CD14-positive monocyte (primary cell): ENCODE results near the gene FGD6. TPM values are rescaled to one million over a fixed set of nuclear protein-coding genes. Genes with fewer than 3 reads are reported as not detected.

Experiments used
- DNase-seq, 3 donors: peaks; one replicate each; pipeline ENCODE4 v3.0.0-alpha.2; 2011 to 2022
- H2AFZ ChIP-seq: 2 replicates; pipeline ENCODE4 v1.6.0; 2012; ENCODE audit warnings: mild to moderate bottlenecking, low read depth, low read length, inconsistent platforms; ENCODE audit not compliant: insufficient read depth, poor library complexity, severe bottlenecking
- H3K27ac ChIP-seq, 2 donors: 1 replicate in 1 of 2; 2 replicates in 1 of 2; pipeline ENCODE4 v1.5.1; 2012 to 2013; ENCODE audit warnings: low read length in 2 of 2, control low read depth in 1 of 2, inconsistent platforms in 1 of 2, low read depth in 1 of 2, mild to moderate bottlenecking in 1 of 2
- H3K27me3 ChIP-seq, 2 donors: one replicate each; pipeline versions ENCODE4 v1.6.0 to v1.6.1; 2011 to 2013; ENCODE audit warnings: low read length in 2 of 2; ENCODE audit not compliant: control insufficient read depth in 2 of 2, insufficient read depth in 2 of 2
- H3K36me3 ChIP-seq, 2 donors: replicated peaks in 1 of 2; 1 replicate in 1 of 2; 2 replicates in 1 of 2; pipeline versions ENCODE4 v1.5.1 to v1.6.1; 2012 to 2013; ENCODE audit warnings: low read length in 2 of 2, control low read depth in 1 of 2, inconsistent platforms in 1 of 2, mild to moderate bottlenecking in 1 of 2; ENCODE audit not compliant: insufficient read depth in 2 of 2, control insufficient read depth in 1 of 2
- H3K4me1 ChIP-seq, 2 donors: 1 replicate in 1 of 2; 2 replicates in 1 of 2; pipeline versions ENCODE4 v1.5.1 to v1.6.1; 2012 to 2013; ENCODE audit warnings: low read length in 2 of 2, control low read depth in 1 of 2, inconsistent platforms in 1 of 2, mild to moderate bottlenecking in 1 of 2, moderate library complexity in 1 of 2; ENCODE audit not compliant: insufficient read depth in 2 of 2, control insufficient read depth in 1 of 2
- H3K4me2 ChIP-seq: replicated peaks from 2 replicates; pipeline ENCODE3; 2012; ENCODE audit warnings: low read length, moderate library complexity, mild to moderate bottlenecking; ENCODE audit not compliant: poor library complexity, severe bottlenecking; ENCODE audit errors: extremely low read depth
- H3K4me3 ChIP-seq, 3 experiments: fragments of 200-600 bp in 1 of 3; sonication (generic) in 1 of 3; replicated peaks in 1 of 3; 1 replicate in 2 of 3; 2 replicates in 1 of 3; pipeline ENCODE4 v1.5.1; 2011 to 2013; ENCODE audit warnings: low read length in 3 of 3, mild to moderate bottlenecking in 3 of 3, control low read depth in 2 of 3, low read depth in 2 of 3, inconsistent platforms in 1 of 3, moderate library complexity in 1 of 3
- H3K79me2 ChIP-seq: 2 replicates; pipeline ENCODE4 v1.6.0; 2012; ENCODE audit warnings: mild to moderate bottlenecking, control low read depth, inconsistent platforms, low read length, moderate library complexity; ENCODE audit not compliant: insufficient read depth
- H3K9ac ChIP-seq: 2 replicates; pipeline ENCODE4 v1.6.0; 2017; ENCODE audit warnings: low read length, mild to moderate bottlenecking; ENCODE audit not compliant: insufficient read depth, poor library complexity, severe bottlenecking
- H3K9me3 ChIP-seq, 2 donors: replicated peaks in 1 of 2; 1 replicate in 1 of 2; 2 replicates in 1 of 2; pipeline versions ENCODE4 v1.5.1 to v1.6.1; 2012 to 2013; ENCODE audit warnings: low read length in 2 of 2, control low read depth in 1 of 2; ENCODE audit not compliant: control insufficient read depth in 1 of 2, insufficient read depth in 1 of 2
- H4K20me1 ChIP-seq: 2 replicates; pipeline ENCODE4 v1.6.0; 2012; ENCODE audit warnings: mild to moderate bottlenecking, low read length, control low read depth, moderate library complexity; ENCODE audit not compliant: insufficient read depth
- H3K27ac Mint-ChIP-seq, 7 donors: one replicate each; pipeline ENCODE4 v1.8.0; 2020; ENCODE audit warnings: mild to moderate bottlenecking in 7 of 7, mixed read lengths in 7 of 7, moderate library complexity in 6 of 7, inconsistent platforms in 2 of 7
- H3K27me3 Mint-ChIP-seq, 3 donors: one replicate each; pipeline ENCODE4 v1.8.0; 2021 to 2022; ENCODE audit warnings: low read depth in 3 of 3, mild to moderate bottlenecking in 3 of 3, mixed read lengths in 3 of 3, moderate library complexity in 3 of 3, inconsistent platforms in 1 of 3
- H3K36me3 Mint-ChIP-seq, 2 donors: one replicate each; pipeline ENCODE4 v1.8.0; 2020; ENCODE audit warnings: mixed read lengths in 2 of 2, inconsistent platforms in 1 of 2, mild to moderate bottlenecking in 1 of 2
- H3K4me1 Mint-ChIP-seq: one replicate; pipeline ENCODE4 v1.8.0; 2020; ENCODE audit warnings: mild to moderate bottlenecking, mixed read lengths
- H3K4me3 Mint-ChIP-seq, 2 donors: one replicate each; pipeline ENCODE4 v1.8.0; 2020; ENCODE audit warnings: mild to moderate bottlenecking in 2 of 2, mixed read lengths in 2 of 2, moderate library complexity in 1 of 2
- H3K9me3 Mint-ChIP-seq, 7 donors: one replicate each; pipeline ENCODE4 v1.8.0; 2020 to 2022; ENCODE audit warnings: mixed read lengths in 7 of 7, mild to moderate bottlenecking in 6 of 7, moderate library complexity in 6 of 7, inconsistent platforms in 2 of 7
- CTCF ChIP-seq: fragments of 200-600 bp; IDR thresholded peaks from one replicate; pipeline ENCODE4 v1.8.0; 2022; ENCODE audit warnings: antibody characterized with exemption, mild to moderate bottlenecking
- whole genome bisulfite sequencing: methylation state at CpG from one replicate; pipeline ENCODE4 v1.1.5; 2013; ENCODE audit warnings: missing lambda C conversion rate; ENCODE audit not compliant: insufficient coverage; 5-methylcytosine and 5-hydroxymethylcytosine counted together
- intact Hi-C, 2 donors: fragments of 100-400 bp; cut with micrococcal nuclease; formaldehyde crosslinking; loops; one replicate each; pipeline versions ENCODE4 v1.15.0 to v1.15.1; 2023
- polyA plus RNA-seq, 3 donors: library from polyadenylated mRNA; depleted of rRNA in 1 of 3; unstranded in 2 of 3; stranded (reverse) in 1 of 3; fragments of 300-500 nt in 2 of 3; fragments of >200 nt in 1 of 3; fragmentation: Illumina TruSeq in 2 of 3; gene quantifications; 1 replicate in 2 of 3; 2 replicates in 1 of 3; pipeline ENCODE4 v1.2.3, GENCODE V29; 2012 to 2021

Gene FGD6
- polyA plus RNA-seq, 3 donors: 4.0 to 8.1 (median 5.3) TPM

- Histone ChIP-seq H3K4me2 (no peak overlapping the region), H4K20me1 (peaks cover 27% of the 10 kb centered on the region), H3K9ac (no peak overlapping the region), H3K4me1 (peaks cover 21 to 53% of the 10 kb centered on the region in 2 donors), H2AFZ (no peak overlapping the region), H3K27me3 (no peaks in the 10 kb centered on the region), H3K36me3 (peaks cover 0 to 10% of the 10 kb centered on the region in 2 donors), H3K9me3 (no peaks in the 10 kb centered on the region), H3K27ac (no peak overlapping the region), H3K4me3 (no peak overlapping the region), H3K79me2 (peaks cover 68% of the 10 kb centered on the region)
- Mint-ChIP-seq H3K4me3 (no peak overlapping the region), H3K27me3 (peaks cover 0 to 2% (median 0%) of the 10 kb centered on the region in 3 donors), H3K9me3 (peaks cover 0 to 2% (median 0%) of the 10 kb centered on the region in 7 donors), H3K27ac (no peak overlapping the region), H3K4me1 (peaks cover 44% of the 10 kb centered on the region), H3K36me3 (peaks cover 10 to 12% of the 10 kb centered on the region in 2 donors)
- intact Hi-C loops: loop anchor here in 1 of 2 donors (10.0 kb wide), 1 partner anchor 100 kb away; no protein-coding TSS in a partner anchor
- TF ChIP-seq CTCF: no peak
- no peak for DNase-seq
- no CpG with 5 or more reads among the region's 3 CpGs for WGBS
Measured at GRCh38 chr12:95214466-95214865, 2.8 kb downstream of the FGD6 start.

GRCh38 chr12:95213928-95214327 lies 3.3 kb downstream of the FGD6 start:
- TF ChIP-seq CTCF: no peak
- H3K27ac ChIP-seq: no peak overlapping the region
- 100% methylated on average over 1 of the region's 1 CpG for WGBS
- peaks cover 15 to 18% of the 10 kb centered on the region in 2 donors for H3K36me3 Mint-ChIP-seq
- H3K4me2 ChIP-seq: no peak overlapping the region
- intact Hi-C loops: loop anchor here in 1 of 2 donors (10.0 kb wide), 1 partner anchor 99 kb away; no protein-coding TSS in a partner anchor
- H3K36me3 ChIP-seq: peaks cover 0 to 15% of the 10 kb centered on the region in 2 donors
- H3K79me2 ChIP-seq: peaks cover 62% of the 10 kb centered on the region
- no peaks in the 10 kb centered on the region for H3K9me3 ChIP-seq
- H3K9me3 Mint-ChIP-seq: peaks cover 0 to 2% (median 0%) of the 10 kb centered on the region in 7 donors
- no peak overlapping the region for H3K4me3 Mint-ChIP-seq
- H2AFZ ChIP-seq: no peak overlapping the region
- no peak for DNase-seq
- H3K9ac ChIP-seq: no peak overlapping the region
- H3K4me1 Mint-ChIP-seq: peaks cover 41% of the 10 kb centered on the region
- peaks cover 0 to 2% (median 0%) of the 10 kb centered on the region in 3 donors for H3K27me3 Mint-ChIP-seq
- no peaks in the 10 kb centered on the region for H3K27me3 ChIP-seq
- peaks cover 27% of the 10 kb centered on the region for H4K20me1 ChIP-seq
- peak overlapping the region in 1 of 7 donors; percentile 63 for H3K27ac Mint-ChIP-seq
- H3K4me3 ChIP-seq: no peak overlapping the region
- peaks cover 20 to 50% of the 10 kb centered on the region in 2 donors for H3K4me1 ChIP-seq
